IPS-18a (cell line): ENCODE measurements around the gene ARRDC3.
A peak's percentile ranks its signal among the peaks of the same experiment; 100 is the strongest.
"Not testable (repeated sequence)": the region's sequence is repeated elsewhere in the genome, so short reads cannot be mapped to it uniquely, and the experiment has no call there.

Experiments
- H3K27ac ChIP-seq: one replicate; pipeline ENCODE4 v1.5.1; 2013; ENCODE audit warnings: low read length
- H3K27me3 ChIP-seq: one replicate; pipeline ENCODE4 v1.6.1; 2013; ENCODE audit warnings: mild to moderate bottlenecking, low read length; ENCODE audit not compliant: control insufficient read depth, insufficient read depth
- H3K36me3 ChIP-seq: one replicate; pipeline ENCODE4 v1.6.1; 2013; ENCODE audit warnings: low read depth, low read length; ENCODE audit not compliant: control insufficient read depth
- H3K4me1 ChIP-seq: one replicate; pipeline ENCODE4 v1.6.1; 2013; ENCODE audit warnings: low read depth, low read length; ENCODE audit not compliant: control insufficient read depth
- H3K4me3 ChIP-seq: one replicate; pipeline ENCODE4 v1.5.1; 2013; ENCODE audit warnings: low read length
- H3K9ac ChIP-seq: one replicate; pipeline ENCODE4 v1.6.1; 2013; ENCODE audit warnings: mild to moderate bottlenecking, low read length, moderate library complexity
- H3K9me3 ChIP-seq: one replicate; pipeline ENCODE4 v1.6.1; 2013; ENCODE audit warnings: low read depth, low read length; ENCODE audit not compliant: control insufficient read depth

The ARRDC3 gene

DNA sequence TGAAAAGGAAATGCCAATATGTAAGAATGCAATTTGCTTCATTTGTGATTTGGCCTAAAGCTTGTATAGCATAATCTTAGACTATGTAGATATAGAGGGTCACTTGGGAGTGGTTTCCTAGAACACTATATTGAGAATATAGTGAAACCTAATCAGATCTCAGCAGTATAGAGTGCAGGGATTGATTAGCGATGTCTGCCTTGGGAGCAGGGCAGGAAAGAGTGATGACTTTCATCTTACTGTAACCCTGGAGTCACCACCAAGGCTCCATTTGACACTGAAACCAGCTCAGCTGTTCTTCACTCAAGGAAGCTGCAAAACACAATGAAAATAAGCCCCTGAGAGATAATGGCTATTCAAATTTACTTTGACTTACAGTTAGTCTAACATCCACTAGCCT, 26.2 kb upstream of the ARRDC3 start:
- no peaks in the 10 kb centered on the region for H3K36me3 ChIP-seq
- H3K27me3 ChIP-seq = no peaks in the 10 kb centered on the region
- no peak overlapping the region for H3K9ac ChIP-seq
- no peaks in the 10 kb centered on the region for H3K9me3 ChIP-seq
- no peaks in the 10 kb centered on the region for H3K4me1 ChIP-seq
- H3K4me3 ChIP-seq = no peak overlapping the region
- H3K27ac ChIP-seq = no peak overlapping the region

DNA sequence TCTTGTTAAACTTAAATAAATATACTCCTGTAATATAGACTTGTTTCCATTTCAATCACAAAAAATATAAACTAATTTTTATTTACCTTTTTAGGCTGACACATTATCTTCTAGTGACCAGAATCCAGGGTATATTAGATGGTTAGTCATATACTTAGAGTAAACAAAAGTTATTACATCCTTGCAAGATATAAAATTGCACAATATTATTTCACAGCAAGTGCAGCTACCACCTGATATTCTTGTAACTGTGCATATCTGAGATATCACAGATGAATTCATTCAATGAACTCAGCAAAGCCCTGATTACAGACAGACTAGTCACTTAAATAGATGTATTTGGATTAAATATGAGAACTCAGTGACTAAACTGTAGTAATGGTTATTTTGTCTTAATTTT, 25.6 kb upstream of the ARRDC3 start:
- H3K9ac ChIP-seq = no peak overlapping the region
- no peaks in the 10 kb centered on the region for H3K36me3 ChIP-seq

DNA sequence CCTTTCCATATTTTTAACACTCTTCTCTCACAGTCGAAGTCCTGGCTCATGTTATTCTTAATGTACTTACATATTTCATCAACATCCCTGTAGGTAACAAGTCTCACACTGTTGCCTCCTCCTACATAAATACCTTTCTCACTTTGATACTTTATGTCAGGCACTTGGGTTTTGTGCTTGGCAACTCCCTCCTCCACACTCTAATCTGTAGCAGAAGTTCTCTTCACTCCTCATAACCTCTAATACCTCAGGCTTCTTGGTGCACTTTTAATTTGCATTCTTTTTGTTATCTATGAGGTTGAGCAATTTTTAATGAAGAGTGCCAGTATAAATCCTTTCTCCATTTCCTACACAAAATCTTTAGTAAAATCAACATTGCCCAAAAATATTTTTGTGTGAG, 24.1 kb upstream of the ARRDC3 start:
- no peaks in the 10 kb centered on the region for H3K9me3 ChIP-seq
- H3K4me3 ChIP-seq = no peak overlapping the region
- no peak overlapping the region for H3K9ac ChIP-seq
- no peaks in the 10 kb centered on the region for H3K27me3 ChIP-seq
- H3K27ac ChIP-seq = no peak overlapping the region
- no peaks in the 10 kb centered on the region for H3K4me1 ChIP-seq
- no peaks in the 10 kb centered on the region for H3K36me3 ChIP-seq

More for the DNA sequence above, 25.6 kb upstream of the ARRDC3 start:
- Histone ChIP-seq H3K4me1 (no peaks in the 10 kb centered on the region), H3K4me3 (no peak overlapping the region), H3K27me3 (no peaks in the 10 kb centered on the region), H3K9me3 (no peaks in the 10 kb centered on the region), H3K27ac (no peak overlapping the region)

DNA sequence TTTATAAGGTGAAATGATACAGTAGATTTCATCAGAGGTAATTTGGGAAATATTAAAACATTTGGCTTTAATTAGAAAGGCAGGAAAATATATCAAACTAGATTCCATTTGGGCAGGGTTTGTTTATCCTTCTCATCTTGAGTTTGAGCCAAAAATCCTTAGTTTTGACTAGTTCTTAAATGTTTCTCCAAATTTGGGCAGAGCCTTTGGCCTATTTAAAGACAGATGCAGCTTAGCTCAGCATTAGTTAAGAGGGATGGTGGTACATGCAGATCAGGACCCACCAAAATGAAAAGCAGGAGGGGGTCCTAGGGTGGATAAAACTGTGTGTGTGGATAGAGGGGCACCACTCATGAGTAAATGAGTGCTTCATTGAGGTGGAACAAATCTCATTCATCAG, 20.3 kb upstream of the ARRDC3 start:
- H3K4me3 ChIP-seq = no peak overlapping the region
- H3K4me1 ChIP-seq = peaks cover 7% of the 10 kb centered on the region
- no peak overlapping the region for H3K27ac ChIP-seq
- H3K9me3 ChIP-seq = no peaks in the 10 kb centered on the region
- H3K9ac ChIP-seq = no peak overlapping the region
- H3K36me3 ChIP-seq = no peaks in the 10 kb centered on the region
- H3K27me3 ChIP-seq = no peaks in the 10 kb centered on the region

DNA sequence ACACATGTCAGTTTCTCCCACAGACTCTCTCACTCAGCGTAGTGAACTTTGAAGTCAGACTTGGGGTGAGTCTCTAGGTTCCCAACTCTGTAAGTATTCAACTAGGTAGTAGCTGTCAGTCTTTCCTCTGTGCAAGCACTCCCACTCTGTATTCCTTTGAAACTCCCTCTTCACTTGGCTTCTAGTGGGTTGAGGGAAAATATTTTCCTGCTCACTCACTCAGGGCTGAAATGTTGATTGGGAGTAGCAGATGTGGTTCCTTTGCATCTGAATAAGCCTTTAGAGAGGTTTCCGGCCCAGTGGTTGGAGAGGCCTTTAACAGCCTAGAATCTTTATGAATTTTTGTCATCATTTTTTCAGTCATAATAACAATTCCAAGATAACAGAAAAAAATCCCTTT, 18.1 kb upstream of the ARRDC3 start:
- Histone ChIP-seq H3K9ac (no peak overlapping the region), H3K27ac (no peak overlapping the region), H3K9me3 (no peaks in the 10 kb centered on the region), H3K4me1 (peaks cover 7% of the 10 kb centered on the region), H3K36me3 (no peaks in the 10 kb centered on the region), H3K4me3 (no peak overlapping the region), H3K27me3 (no peaks in the 10 kb centered on the region)

DNA sequence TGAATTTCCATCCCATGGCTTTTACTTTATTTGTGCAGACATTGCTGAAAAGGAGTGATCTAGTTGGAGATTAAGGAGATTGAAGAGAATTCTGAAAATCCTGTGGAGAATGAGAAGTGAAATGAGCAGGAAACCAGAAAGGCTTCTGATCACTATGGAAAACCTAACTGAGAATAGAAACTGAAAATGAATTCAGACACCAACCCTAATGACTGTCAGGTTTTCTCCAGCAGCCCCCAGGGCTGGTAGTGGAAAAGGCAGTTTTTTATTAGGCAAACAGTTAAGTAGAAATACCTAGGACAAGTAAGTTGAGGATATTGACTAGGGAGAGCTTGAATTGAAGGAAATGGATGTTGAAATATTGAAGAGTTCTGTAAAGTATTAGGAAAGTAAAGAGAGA, 14.7 kb upstream of the ARRDC3 start:
- no peak overlapping the region for H3K4me3 ChIP-seq
- no peak overlapping the region for H3K27ac ChIP-seq
- no peak overlapping the region for H3K9ac ChIP-seq
- no peaks in the 10 kb centered on the region for H3K27me3 ChIP-seq
- no peaks in the 10 kb centered on the region for H3K9me3 ChIP-seq
- peaks cover 7% of the 10 kb centered on the region for H3K4me1 ChIP-seq
- H3K36me3 ChIP-seq = no peaks in the 10 kb centered on the region

DNA sequence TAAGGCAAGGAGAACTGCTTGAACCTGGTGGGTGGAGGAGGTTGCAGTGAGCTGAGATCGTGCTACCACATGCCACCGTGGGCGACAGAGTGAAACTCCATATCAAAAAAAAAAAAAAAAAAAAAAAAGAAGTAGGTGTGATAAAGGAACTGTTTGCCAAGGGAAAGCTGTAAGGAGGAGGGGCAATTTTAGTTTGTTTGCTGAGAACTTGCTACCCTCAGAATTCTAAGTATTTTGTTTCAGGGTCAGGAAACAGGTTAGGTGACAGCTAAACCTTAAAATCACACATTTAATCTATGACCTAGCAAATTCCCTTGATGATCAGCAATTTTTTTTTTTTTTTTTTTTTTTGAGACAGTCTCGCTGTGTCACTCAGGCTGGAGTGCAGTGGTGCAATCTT, 7.2 kb upstream of the ARRDC3 start:
- H3K4me1 ChIP-seq = no peaks in the 10 kb centered on the region
- H3K27ac ChIP-seq = no peak overlapping the region
- no peaks in the 10 kb centered on the region for H3K9me3 ChIP-seq
- H3K36me3 ChIP-seq = no peaks in the 10 kb centered on the region
- no peak overlapping the region for H3K9ac ChIP-seq
- no peak overlapping the region for H3K4me3 ChIP-seq
- no peaks in the 10 kb centered on the region for H3K27me3 ChIP-seq

DNA sequence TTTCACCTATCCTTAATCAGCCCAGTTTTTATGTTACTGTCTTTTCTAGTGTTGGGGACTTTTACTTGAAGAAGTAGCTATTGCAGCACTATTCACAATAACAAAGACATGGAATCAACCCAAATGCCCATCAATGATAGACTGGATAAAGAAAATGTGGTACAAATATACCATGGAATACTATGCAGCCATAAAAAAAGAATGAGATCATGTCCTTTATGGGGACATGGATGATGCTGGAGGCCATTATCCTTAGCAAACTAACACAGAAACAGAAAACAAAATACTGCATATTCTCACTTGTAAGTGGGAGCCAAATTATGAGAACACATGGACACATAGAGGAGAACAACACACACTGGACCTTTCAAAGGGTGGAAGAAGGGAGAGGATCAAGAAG, 6.4 kb upstream of the ARRDC3 start:
- H3K27me3 ChIP-seq, H3K4me3 ChIP-seq, H3K4me1 ChIP-seq, H3K36me3 ChIP-seq, H3K9me3 ChIP-seq, H3K27ac ChIP-seq, H3K9ac ChIP-seq: not testable (repeated sequence)

DNA sequence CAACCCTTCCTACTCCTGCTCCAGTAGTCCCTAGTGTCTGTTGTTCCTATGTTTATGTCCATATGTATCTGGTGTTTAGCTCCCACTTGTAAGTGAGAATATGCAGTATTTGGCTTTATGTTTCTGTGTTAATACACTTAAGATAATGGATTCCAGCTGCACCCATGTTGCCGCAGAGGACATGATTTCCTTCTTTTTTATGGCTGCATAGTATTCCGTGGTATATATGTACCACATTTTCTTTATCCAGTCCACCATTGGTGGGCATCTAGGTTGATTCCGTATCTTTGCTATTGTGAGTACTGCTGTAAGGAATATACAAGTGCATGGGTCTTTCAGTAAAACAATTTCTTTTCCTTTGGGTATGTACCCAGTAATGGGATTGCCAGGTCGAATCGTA, 5.2 kb upstream of the ARRDC3 start:
- Histone ChIP-seq H3K9me3 (no peaks in the 10 kb centered on the region), H3K36me3 (no peaks in the 10 kb centered on the region), H3K9ac (no peak overlapping the region), H3K4me3 (no peak overlapping the region), H3K27ac (no peak overlapping the region), H3K4me1 (peaks cover 9% of the 10 kb centered on the region), H3K27me3 (no peaks in the 10 kb centered on the region)

DNA sequence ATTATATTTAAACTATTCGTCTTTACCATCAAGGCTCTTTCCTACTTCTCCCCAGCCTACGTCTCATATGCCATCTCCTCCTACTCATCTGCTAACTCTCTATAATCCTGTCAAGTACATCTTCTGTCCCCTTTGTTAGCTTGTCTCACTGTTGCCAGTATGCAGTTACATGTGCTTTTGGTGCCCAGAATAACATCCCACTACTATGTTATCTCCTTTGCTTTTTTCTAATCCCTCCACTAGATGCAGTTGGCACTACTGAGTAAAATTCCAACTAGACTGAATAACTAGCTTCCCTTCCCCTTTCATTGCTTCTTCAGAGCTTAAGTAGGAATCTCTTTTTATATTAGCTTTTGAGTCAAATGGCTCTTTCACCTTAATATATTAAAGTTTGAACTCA, 3.0 kb upstream of the ARRDC3 start:
- Histone ChIP-seq H3K9me3 (no peaks in the 10 kb centered on the region), H3K36me3 (no peaks in the 10 kb centered on the region), H3K9ac (no peak overlapping the region), H3K27ac (no peak overlapping the region), H3K4me3 (no peak overlapping the region), H3K4me1 (peaks cover 9% of the 10 kb centered on the region), H3K27me3 (no peaks in the 10 kb centered on the region)

DNA sequence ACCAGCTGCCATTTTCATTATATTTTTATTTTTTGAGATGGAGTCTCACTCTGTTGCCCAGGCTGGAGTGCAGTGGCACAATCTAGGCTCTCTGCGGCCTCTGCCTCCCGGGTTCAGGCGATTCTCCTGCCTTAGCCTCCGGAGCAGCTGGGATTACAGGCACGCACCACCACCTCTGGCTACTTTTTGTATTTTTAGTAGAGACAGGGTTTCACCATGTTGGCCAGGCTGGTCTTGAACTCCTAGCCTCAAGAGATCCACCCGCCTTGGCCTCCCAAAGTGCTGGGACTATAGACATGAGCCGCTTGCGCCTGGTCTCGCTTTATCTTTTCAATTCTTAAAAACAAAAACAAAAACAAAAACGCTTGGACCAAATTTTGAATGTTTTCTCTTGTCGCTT, 2.5 kb upstream of the ARRDC3 start:
- not testable (repeated sequence) for H3K9ac ChIP-seq, H3K9me3 ChIP-seq, H3K36me3 ChIP-seq, H3K4me1 ChIP-seq, H3K4me3 ChIP-seq, H3K27me3 ChIP-seq, H3K27ac ChIP-seq

DNA sequence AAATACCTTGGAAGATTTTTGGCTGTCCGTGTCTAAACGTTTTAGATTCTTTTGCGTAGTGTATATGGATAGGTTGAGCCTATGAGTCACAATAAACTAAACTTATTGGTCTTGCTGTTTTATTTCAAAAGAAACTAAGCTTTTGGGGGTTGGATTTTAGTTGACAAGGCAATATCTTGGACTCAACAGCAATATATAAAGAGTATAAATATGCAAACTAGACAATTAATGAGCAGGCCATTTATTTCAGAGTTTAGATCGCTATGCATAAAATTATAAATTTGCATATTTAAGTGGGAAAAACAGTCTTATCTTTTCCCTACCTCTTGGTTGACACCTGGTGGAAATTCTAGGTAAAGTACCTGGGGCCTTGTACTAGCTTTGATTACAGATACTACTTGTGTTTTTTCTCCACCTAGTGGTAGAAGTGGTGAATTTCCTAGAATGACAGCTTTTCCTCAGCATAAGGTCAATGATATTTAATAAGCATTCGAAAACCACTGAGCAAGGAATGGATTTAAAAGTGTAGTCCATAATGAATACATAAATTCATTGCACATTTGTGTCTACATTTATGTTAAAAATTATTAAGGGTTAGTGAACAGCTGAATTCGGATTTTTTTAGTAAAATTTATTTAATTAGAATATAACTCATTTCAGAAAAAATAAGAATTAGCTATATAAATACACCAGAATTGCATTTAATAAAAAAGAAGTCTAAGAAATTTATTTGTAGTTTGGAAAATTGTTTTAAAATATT, 1.7 kb upstream of the ARRDC3 start:
- no peaks in the 10 kb centered on the region for H3K9me3 ChIP-seq
- H3K27ac ChIP-seq = peak overlapping the region; percentile 68
- peak overlapping the region; percentile 100 for H3K9ac ChIP-seq
- no peaks in the 10 kb centered on the region for H3K36me3 ChIP-seq
- H3K4me1 ChIP-seq = peaks cover 9% of the 10 kb centered on the region
- no peaks in the 10 kb centered on the region for H3K27me3 ChIP-seq
- H3K4me3 ChIP-seq = peak overlapping the region; percentile 95
